ENCODE results near the gene JADE2.

Gene JADE2

GRCh38 chr5:134527156-134527960 lies 1.9 kb downstream of the JADE2 start:
- no peak overlapping the region for H2AFZ ChIP-seq (ENCODE audit: low read length)

GRCh38 chr5:134527961-134528424 lies 2.5 kb downstream of the JADE2 start:
- H3K27ac ChIP-seq (ENCODE audit: low read depth, low read length, poor library complexity, severe bottlenecking) = peak overlapping the region; percentile 65
- TF ChIP-seq CTCF (IDR thresholded peaks at IDR 0.05; ENCODE audit: low read length) (no peak), EZH2 (IDR thresholded peaks at IDR 0.05; ENCODE audit: borderline replicate concordance, low read length) (no peak)
- H3K4me2 ChIP-seq (ENCODE audit: low read length) = peak overlapping the region; percentile 85
- H3K9ac ChIP-seq (ENCODE audit: low read length) = peak overlapping the region; percentile 68; the same call in 1 of the 2 replicates
- no peak overlapping the region for H2AFZ ChIP-seq (ENCODE audit: low read length)
- 0 out of 2 replicates have a peak, but pooled peaks cover 6% of the 10 kb centered on the region for H3K36me3 ChIP-seq (ENCODE audit: insufficient read depth, low read length)
- peaks cover 29% of the 10 kb centered on the region for H3K79me2 ChIP-seq (ENCODE audit: insufficient read depth, low read length)
- H3K9me2 ChIP-seq (ENCODE audit: low read depth, low read length) = no peaks in the 10 kb centered on the region
- no peaks in the 10 kb centered on the region for H3K27me3 ChIP-seq (ENCODE audit: insufficient read depth, low read length)
- H3K4me1 ChIP-seq (ENCODE audit: insufficient read depth, low read length, severe bottlenecking) = peaks cover 44% of the 10 kb centered on the region
- 0 out of 2 replicates have a peak, but pooled peaks cover 4% of the 10 kb centered on the region for H3F3A ChIP-seq (ENCODE audit: insufficient read depth, low read length)
- H3K9me3 ChIP-seq (ENCODE audit: low read length) = no peaks in the 10 kb centered on the region
- no peaks in the 10 kb centered on the region for H4K20me1 ChIP-seq (ENCODE audit: insufficient read depth, low read length)
- peak overlapping the region; percentile 95 for H3K4me3 ChIP-seq (ENCODE audit: low read depth, low read length, poor library complexity, severe bottlenecking)

More at GRCh38 chr5:134527156-134527960, 1.9 kb downstream of the JADE2 start:
- H3K27ac ChIP-seq (ENCODE audit: low read depth, low read length, poor library complexity, severe bottlenecking) = peak overlapping the region; percentile 86
- peak overlapping the region; percentile 96 for H3K9ac ChIP-seq (ENCODE audit: low read length)
- H3K4me2 ChIP-seq (ENCODE audit: low read length) = peak overlapping the region; percentile 85
- peaks cover 38% of the 10 kb centered on the region for H3K4me1 ChIP-seq (ENCODE audit: insufficient read depth, low read length, severe bottlenecking)
- H3K27me3 ChIP-seq (ENCODE audit: insufficient read depth, low read length) = no peaks in the 10 kb centered on the region
- TF ChIP-seq CTCF (IDR thresholded peaks at IDR 0.05; ENCODE audit: low read length) (peak; percentile 77), EZH2 (IDR thresholded peaks at IDR 0.05; ENCODE audit: borderline replicate concordance, low read length) (no peak)
- H3K79me2 ChIP-seq (ENCODE audit: insufficient read depth, low read length) = peaks cover 25% of the 10 kb centered on the region
- H3F3A ChIP-seq (ENCODE audit: insufficient read depth, low read length) = 0 out of 2 replicates have a peak, but pooled peaks cover 4% of the 10 kb centered on the region
- H3K36me3 ChIP-seq (ENCODE audit: insufficient read depth, low read length) = 0 out of 2 replicates have a peak, but pooled peaks cover 6% of the 10 kb centered on the region
- H3K9me2 ChIP-seq (ENCODE audit: low read depth, low read length) = no peaks in the 10 kb centered on the region
- peak overlapping the region; percentile 95 for H3K4me3 ChIP-seq (ENCODE audit: low read depth, low read length, poor library complexity, severe bottlenecking)
- H3K9me3 ChIP-seq (ENCODE audit: low read length) = no peaks in the 10 kb centered on the region
- no peaks in the 10 kb centered on the region for H4K20me1 ChIP-seq (ENCODE audit: insufficient read depth, low read length)

- 0 out of 2 replicates have a peak, but pooled peaks cover 6% of the 10 kb centered on the region for H3K36me3 ChIP-seq (ENCODE audit: insufficient read depth, low read length)
- no peaks in the 10 kb centered on the region for H3K27me3 ChIP-seq (ENCODE audit: insufficient read depth, low read length)
- H3K9ac ChIP-seq (ENCODE audit: low read length) = peak overlapping the region; percentile 68; the same call in 1 of the 2 replicates
- H3K4me3 ChIP-seq (ENCODE audit: low read depth, low read length, poor library complexity, severe bottlenecking) = peak overlapping the region; percentile 95
- no peaks in the 10 kb centered on the region for H4K20me1 ChIP-seq (ENCODE audit: insufficient read depth, low read length)
- peak overlapping the region; percentile 85 for H3K4me2 ChIP-seq (ENCODE audit: low read length)
- H3K79me2 ChIP-seq (ENCODE audit: insufficient read depth, low read length) = peaks cover 29% of the 10 kb centered on the region
- no peak for TF ChIP-seq CTCF (IDR thresholded peaks at IDR 0.05; ENCODE audit: low read length)
- no peak for TF ChIP-seq EZH2 (IDR thresholded peaks at IDR 0.05; ENCODE audit: borderline replicate concordance, low read length)
- no peak overlapping the region for H2AFZ ChIP-seq (ENCODE audit: low read length)
- peaks cover 49% of the 10 kb centered on the region for H3K4me1 ChIP-seq (ENCODE audit: insufficient read depth, low read length, severe bottlenecking)
- H3F3A ChIP-seq (ENCODE audit: insufficient read depth, low read length) = 0 out of 2 replicates have a peak, but pooled peaks cover 3% of the 10 kb centered on the region
- no peaks in the 10 kb centered on the region for H3K9me3 ChIP-seq (ENCODE audit: low read length)
- H3K9me2 ChIP-seq (ENCODE audit: low read depth, low read length) = no peaks in the 10 kb centered on the region
- H3K27ac ChIP-seq (ENCODE audit: low read depth, low read length, poor library complexity, severe bottlenecking) = peak overlapping the region; percentile 65
Measured at GRCh38 chr5:134528556-134528955, 3.1 kb downstream of the JADE2 start.

Measured in OCI-LY1 (cell line).